B cell (primary cell): ENCODE measurements around the gene NUDT19.
"Not testable (repeated sequence)": the region's sequence is repeated elsewhere in the genome, so short reads cannot be mapped to it uniquely, and the experiment has no call there.

Experiments
- CTCF ChIP-seq: fragments of 200-600 bp; IDR thresholded peaks from one replicate; pipeline ENCODE4 v1.8.0; 2022; ENCODE audit warnings: antibody characterized with exemption, mild to moderate bottlenecking
- EZH2 ChIP-seq: IDR thresholded peaks from 2 replicates; pipeline ENCODE4 v1.6.1; 2012; ENCODE audit warnings: borderline replicate concordance, low read depth, mild to moderate bottlenecking, moderate library complexity, low read length; ENCODE audit not compliant: insufficient read depth, poor library complexity, severe bottlenecking

GRCh38 chr19:32693151-32694108, 1.8 kb downstream of the NUDT19 start:
- TF ChIP-seq CTCF, EZH2: not testable (repeated sequence)
